ENCODE data around the gene ISCU. TPM values are rescaled to one million over a fixed set of nuclear protein-coding genes. Genes with fewer than 3 reads are reported as not detected.

Gene ISCU
- total and polyA plus RNA-seq, 2 of the 8 experiments (the other 6 are each of a cell fraction or from before 2014, with no cell fraction given) = 72.1 to 78.1 TPM

DNA sequence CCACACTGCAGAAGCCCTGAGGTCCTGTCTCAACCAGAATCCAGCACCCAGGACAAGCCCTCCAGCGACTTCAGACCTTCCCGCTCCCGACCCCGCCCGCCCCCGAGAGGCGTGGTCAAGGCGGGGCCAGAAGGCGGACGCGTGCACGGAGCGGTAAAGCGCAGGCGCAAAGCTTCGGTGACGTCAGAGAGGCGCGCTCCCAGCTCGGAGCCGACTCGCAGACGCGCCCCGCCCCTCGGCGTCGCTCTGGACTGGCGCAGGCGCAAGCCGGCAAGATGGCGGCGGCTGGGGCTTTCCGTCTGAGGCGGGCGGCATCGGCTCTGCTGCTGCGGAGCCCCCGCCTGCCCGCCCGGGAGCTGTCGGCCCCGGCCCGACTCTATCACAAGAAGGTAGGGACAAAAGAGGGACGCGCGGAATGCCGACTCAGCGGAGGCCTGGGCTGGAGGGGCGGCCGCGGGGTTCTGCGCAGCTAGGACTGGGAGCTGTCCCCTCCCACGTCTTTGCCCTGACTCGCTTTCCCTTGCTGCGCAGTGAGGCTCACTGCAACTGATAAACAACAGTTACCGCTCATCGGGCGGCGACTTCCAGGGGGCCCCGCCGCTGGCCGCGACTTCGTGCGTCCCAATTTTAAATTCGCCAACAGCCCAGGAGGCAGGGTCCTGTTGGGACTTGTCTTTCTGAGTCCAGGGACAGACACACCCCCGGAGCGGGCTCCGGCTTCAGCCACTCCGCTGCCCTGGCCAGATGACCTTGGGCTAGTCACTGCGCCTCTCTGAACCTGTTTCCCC is at the start of gene ISCU (continued):
- TF ChIP-seq, protein P1, sequence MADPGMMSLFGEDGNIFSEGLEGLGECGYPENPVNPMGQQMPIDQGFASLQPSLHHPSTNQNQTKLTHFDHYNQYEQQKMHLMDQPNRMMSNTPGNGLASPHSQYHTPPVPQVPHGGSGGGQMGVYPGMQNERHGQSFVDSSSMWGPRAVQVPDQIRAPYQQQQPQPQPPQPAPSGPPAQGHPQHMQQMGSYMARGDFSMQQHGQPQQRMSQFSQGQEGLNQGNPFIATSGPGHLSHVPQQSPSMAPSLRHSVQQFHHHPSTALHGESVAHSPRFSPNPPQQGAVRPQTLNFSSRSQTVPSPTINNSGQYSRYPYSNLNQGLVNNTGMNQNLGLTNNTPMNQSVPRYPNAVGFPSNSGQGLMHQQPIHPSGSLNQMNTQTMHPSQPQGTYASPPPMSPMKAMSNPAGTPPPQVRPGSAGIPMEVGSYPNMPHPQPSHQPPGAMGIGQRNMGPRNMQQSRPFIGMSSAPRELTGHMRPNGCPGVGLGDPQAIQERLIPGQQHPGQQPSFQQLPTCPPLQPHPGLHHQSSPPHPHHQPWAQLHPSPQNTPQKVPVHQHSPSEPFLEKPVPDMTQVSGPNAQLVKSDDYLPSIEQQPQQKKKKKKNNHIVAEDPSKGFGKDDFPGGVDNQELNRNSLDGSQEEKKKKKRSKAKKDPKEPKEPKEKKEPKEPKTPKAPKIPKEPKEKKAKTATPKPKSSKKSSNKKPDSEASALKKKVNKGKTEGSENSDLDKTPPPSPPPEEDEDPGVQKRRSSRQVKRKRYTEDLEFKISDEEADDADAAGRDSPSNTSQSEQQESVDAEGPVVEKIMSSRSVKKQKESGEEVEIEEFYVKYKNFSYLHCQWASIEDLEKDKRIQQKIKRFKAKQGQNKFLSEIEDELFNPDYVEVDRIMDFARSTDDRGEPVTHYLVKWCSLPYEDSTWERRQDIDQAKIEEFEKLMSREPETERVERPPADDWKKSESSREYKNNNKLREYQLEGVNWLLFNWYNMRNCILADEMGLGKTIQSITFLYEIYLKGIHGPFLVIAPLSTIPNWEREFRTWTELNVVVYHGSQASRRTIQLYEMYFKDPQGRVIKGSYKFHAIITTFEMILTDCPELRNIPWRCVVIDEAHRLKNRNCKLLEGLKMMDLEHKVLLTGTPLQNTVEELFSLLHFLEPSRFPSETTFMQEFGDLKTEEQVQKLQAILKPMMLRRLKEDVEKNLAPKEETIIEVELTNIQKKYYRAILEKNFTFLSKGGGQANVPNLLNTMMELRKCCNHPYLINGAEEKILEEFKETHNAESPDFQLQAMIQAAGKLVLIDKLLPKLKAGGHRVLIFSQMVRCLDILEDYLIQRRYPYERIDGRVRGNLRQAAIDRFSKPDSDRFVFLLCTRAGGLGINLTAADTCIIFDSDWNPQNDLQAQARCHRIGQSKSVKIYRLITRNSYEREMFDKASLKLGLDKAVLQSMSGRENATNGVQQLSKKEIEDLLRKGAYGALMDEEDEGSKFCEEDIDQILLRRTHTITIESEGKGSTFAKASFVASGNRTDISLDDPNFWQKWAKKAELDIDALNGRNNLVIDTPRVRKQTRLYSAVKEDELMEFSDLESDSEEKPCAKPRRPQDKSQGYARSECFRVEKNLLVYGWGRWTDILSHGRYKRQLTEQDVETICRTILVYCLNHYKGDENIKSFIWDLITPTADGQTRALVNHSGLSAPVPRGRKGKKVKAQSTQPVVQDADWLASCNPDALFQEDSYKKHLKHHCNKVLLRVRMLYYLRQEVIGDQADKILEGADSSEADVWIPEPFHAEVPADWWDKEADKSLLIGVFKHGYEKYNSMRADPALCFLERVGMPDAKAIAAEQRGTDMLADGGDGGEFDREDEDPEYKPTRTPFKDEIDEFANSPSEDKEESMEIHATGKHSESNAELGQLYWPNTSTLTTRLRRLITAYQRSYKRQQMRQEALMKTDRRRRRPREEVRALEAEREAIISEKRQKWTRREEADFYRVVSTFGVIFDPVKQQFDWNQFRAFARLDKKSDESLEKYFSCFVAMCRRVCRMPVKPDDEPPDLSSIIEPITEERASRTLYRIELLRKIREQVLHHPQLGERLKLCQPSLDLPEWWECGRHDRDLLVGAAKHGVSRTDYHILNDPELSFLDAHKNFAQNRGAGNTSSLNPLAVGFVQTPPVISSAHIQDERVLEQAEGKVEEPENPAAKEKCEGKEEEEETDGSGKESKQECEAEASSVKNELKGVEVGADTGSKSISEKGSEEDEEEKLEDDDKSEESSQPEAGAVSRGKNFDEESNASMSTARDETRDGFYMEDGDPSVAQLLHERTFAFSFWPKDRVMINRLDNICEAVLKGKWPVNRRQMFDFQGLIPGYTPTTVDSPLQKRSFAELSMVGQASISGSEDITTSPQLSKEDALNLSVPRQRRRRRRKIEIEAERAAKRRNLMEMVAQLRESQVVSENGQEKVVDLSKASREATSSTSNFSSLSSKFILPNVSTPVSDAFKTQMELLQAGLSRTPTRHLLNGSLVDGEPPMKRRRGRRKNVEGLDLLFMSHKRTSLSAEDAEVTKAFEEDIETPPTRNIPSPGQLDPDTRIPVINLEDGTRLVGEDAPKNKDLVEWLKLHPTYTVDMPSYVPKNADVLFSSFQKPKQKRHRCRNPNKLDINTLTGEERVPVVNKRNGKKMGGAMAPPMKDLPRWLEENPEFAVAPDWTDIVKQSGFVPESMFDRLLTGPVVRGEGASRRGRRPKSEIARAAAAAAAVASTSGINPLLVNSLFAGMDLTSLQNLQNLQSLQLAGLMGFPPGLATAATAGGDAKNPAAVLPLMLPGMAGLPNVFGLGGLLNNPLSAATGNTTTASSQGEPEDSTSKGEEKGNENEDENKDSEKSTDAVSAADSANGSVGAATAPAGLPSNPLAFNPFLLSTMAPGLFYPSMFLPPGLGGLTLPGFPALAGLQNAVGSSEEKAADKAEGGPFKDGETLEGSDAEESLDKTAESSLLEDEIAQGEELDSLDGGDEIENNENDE (IDR thresholded peaks at IDR 0.05; ENCODE audit: insufficient replicate concordance, low read length) = no peak
- TF ChIP-seq CEBPB (IDR thresholded peaks at IDR 0.05; ENCODE audit: low read depth, low read length) = no peak
- TF ChIP-seq JUN (IDR thresholded peaks at IDR 0.05; ENCODE audit: low read depth, low read length) = no peak
- peak; percentile 85 to 94 for TF ChIP-seq POLR2A (IDR thresholded peaks at IDR 0.05; ENCODE audit: control extremely low read depth in 1 of 2, low read depth in 2 of 2, low read length in 2 of 2)
- TF ChIP-seq CBX8 (IDR thresholded peaks at IDR 0.05; ENCODE audit: borderline replicate concordance, low read depth, low read length) = no peak
- no peak for TF ChIP-seq RAD21 (IDR thresholded peaks at IDR 0.05 in 1 of 2, conservative IDR thresholded peaks at IDR 0.05 in 1 of 2; ENCODE audit: low read depth in 2 of 2, low read length in 2 of 2)
- TF ChIP-seq EP300 (IDR thresholded peaks at IDR 0.05; ENCODE audit: borderline replicate concordance in 1 of 2, low read depth in 2 of 2, low read length in 2 of 2) = no peak
- no peak for TF ChIP-seq BCL11A (IDR thresholded peaks at IDR 0.05; ENCODE audit: low read depth in 2 of 2, low read length in 2 of 2)
- no peak for TF ChIP-seq MAFK (IDR thresholded peaks at IDR 0.05; ENCODE audit: low read depth, low read length)

Data from H1 (cell line).